GM18868 (cell line): ENCODE results near the gene KCNC1.

ENCODE experiments used
- ATAC-seq: cut with Tn5 transposase; IDR thresholded peaks from one replicate; pipeline ENCODE4 v1.9.1; 2021; ENCODE audit warnings: mild to moderate bottlenecking, moderate library complexity; ENCODE audit not compliant: unreplicated experiment

Gene KCNC1

DNA sequence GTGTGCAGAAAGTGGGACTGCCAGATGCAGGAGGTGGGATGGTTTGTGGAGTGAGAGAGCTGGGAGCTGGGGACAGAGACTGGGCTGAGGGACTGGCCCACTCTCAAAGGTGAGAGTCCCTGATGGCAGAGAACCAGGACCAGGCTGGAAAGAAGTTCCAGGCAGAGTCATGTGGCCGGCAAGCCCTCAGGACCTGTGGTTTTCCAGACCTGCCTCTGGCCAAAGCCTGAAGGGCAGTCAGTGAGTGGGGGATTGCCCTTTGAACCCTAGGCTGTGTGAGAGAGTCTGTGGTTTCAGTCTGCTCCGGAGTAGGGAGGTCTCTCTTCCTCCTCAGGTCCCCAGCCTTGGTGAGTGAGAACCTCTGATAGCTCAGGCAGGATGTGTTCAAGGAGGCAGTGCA is 17.0 kb downstream of the KCNC1 start:
- no peak for ATAC-seq

DNA sequence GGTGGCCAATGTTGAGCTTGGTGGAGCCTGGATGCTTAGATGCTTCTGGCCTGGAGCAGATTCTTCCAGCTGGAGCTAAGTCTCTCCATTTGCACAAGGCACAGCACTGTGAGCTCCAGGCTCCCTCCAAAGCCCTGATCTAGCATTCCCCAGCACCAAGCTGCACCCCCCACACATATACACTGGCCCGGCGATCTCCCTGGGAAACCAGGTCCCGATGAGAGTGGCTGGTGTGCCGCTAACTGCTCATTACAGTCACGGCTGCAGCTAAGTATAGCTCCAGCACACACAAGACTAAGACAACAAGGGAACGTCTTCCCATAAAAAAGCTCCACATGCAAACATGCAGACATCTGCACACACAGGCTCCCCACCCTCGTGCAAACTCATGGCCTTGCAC is 17.6 kb downstream of the KCNC1 start:
- ATAC-seq, result no peak

DNA sequence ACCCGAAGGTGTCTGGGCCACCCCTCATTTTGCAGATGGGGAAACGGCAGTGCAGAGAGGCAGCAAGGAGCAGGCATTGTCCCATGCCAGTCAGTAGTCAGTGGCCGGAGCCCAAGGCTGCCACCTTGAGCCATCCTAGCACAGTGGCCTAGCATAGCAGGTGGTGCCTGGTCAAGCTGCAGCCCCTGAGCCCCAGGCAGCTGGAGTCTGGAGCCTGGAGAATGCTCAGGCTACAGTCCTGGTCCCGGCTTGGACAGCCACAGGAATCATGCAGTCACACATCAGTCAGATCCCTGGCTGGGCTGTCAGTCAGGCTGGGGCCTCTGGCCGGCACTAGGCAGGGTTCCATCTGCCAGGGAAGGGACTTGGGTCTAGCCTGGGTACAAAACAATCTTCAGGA is 18.6 kb downstream of the KCNC1 start:
- no peak for ATAC-seq

DNA sequence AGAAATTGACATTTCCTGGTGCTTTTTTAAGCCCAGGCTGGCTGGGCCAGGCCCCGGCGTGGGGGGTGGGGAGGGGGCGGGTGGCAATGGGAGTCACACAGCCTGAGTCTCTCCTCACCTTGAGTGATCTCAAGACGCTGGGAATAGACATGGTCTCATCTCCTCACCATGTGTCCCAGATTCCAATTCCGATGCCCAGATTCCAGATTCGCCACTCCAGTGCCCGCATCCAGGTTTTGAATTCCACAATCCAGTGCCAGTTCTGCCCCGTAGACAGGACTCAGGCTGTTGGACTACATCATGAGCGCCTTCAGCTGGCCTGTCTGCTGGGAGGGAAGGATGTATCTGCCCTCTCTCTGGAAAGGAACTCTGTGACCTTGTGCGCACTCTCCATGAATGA is 19.1 kb downstream of the KCNC1 start:
- no peak for ATAC-seq

DNA sequence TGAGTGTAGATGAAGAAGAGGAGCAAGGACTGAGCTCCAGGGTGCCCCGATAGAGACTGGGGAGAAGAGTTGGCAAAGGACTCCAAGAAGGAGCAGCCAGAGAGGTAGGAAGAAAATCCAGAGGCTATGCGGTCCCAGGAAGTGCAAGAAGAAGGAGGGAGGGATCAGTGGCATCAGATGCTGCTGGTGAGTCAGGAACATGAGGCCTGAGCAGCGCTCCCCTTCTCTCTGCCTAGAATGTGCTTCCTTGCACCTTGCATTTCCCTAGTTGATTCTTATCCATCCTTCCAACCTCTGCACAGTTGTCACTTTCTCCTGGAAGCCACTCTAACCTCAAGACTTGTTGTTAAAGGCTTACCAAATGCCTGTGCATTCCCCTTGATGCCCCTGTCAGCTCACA is 21.3 kb downstream of the KCNC1 start:
- no peak for ATAC-seq

DNA sequence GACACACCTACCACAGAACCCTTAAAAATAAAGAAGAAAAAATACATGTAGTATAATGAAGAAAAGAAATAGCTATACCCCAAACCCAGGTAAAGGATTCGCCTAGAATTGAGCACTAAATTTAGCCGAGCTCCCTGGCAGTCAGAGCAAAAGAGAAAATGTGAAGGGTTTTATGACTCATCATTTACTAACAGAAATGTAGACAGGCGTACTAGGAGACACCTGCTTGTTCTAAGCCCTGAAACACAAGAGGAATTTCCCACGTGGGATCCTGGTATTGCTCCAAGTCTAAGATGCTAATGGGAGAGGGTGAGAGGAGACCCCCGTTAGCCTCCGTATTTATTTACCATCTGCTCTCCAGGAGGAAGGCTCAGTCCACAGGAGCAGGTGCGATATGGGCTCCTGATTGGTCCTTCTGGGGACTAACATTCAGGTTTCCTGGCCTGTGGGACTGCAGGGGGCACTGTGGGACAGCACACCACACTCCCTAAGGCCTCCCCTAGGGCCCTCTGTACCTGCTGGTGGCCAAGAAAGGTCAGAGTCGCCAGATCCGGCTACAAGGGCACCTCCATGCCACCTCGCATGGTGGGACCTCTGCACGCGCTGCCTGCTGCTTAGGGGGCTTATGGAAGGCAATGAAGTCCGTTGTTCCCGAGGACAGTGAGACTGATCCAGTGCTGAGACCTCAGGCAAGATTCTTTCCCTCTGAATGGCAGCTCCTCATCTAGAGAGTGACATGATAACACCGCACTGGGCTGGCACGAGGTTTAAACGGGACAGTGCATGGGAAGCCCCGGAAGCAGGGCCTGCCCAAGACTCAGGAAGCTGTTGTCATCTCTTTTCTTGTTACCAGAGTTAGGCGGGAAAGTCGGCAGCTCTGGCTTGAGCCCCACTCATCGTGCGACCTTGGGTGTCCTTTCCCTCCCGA is 25.8 kb downstream of the KCNC1 start:
- peak; percentile 78 for ATAC-seq

DNA sequence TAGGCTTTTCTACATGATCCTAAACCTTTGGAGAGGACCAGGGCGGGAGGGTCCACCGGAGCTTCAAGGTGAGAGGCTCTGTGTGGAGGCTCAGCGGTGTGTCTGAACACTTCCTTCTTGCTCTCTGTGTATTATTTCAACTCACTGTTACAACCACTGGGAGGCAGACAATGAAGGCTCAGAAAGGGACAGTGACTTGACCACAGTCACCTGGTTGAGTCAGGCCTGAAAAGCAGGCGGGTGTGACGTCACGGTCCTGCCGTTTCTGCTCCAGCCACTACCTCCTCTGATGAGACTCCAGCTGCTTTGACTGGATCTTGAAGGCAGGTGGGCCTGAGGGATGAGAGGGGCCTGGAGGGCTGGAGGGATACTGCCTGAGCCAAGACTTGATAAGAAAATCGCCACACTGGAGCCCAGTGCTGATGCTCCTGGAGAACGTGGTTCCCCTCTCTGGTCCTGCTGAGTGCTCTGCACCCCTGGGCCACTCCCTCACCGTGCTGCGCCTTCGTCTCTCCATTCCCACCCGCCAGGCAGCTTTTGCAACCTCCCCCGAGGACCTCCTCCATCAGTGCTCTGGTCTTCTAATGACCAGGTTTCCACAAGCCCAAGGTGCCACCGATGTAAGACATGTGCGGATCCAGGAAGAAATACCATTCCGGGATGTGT is 27.9 kb downstream of the KCNC1 start:
- peak; percentile 59 for ATAC-seq

DNA sequence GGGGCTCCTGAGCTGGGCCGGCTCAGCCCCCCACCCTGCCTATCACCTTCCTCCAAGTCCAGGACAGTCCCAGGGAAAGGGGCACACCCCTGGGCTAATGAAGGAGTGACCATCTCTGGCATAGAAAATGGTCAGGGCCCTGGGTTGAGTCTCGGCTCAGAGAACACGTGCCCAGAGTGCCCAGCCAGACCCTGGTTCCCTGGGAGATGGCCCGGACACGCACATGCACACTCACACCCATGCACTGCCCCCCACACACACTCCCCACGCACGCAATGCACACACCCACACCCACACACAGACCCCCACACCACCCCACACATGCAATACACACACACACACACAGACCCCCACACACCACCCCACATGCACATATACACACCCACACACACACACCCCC is 28.7 kb downstream of the KCNC1 start:
- no peak for ATAC-seq

DNA sequence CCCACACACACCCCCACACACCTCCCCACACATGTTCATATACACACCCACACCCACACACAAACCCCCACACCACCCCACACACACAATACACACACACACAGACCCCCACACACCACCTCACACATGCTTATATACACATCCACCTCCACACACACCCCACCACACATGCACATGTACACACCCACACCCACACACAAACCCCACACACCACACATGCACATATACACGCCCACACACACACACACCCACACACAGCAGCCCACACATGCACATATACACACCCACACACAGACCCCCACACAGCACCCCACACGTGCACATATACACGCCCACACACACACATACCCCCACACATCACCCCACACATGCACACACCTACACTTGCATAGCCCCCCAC is 29.1 kb downstream of the KCNC1 start:
- no peak for ATAC-seq

DNA sequence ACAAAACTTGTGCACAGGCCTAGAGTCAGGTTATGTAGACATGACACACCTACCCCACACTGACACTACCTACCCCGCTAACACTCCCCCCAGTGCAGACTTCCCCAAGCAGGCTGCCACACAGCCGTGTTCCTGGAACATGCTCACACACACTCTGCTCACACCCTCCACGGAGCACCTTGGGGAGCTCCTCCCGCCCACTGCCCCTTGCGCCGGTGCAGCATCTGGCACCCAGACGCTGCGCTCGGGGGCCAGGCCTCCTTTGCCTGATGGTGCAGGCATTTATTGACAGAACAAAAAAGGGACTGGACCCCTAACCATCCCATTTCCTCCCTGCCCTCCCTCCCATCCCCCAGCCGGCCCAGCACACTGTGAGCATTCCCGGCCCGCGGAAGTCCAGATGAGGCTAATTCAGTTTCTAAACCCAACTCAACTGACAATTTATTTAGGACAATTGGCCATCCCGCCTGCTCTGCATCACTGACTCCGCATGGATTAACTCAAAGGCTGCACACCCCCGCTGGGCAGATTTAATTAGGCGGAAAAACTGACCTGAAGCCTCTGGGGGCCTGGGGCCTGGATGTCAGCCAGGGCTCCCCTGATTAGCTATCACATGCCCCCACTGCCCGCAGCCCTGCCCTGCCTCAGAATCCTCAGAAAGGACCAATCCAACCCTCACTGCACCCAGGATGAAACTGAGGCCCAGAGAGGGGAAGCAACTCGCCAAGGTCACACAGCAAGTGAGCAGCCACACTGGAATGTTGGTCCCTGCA is 30.1 kb downstream of the KCNC1 start:
- ATAC-seq, result no peak

DNA sequence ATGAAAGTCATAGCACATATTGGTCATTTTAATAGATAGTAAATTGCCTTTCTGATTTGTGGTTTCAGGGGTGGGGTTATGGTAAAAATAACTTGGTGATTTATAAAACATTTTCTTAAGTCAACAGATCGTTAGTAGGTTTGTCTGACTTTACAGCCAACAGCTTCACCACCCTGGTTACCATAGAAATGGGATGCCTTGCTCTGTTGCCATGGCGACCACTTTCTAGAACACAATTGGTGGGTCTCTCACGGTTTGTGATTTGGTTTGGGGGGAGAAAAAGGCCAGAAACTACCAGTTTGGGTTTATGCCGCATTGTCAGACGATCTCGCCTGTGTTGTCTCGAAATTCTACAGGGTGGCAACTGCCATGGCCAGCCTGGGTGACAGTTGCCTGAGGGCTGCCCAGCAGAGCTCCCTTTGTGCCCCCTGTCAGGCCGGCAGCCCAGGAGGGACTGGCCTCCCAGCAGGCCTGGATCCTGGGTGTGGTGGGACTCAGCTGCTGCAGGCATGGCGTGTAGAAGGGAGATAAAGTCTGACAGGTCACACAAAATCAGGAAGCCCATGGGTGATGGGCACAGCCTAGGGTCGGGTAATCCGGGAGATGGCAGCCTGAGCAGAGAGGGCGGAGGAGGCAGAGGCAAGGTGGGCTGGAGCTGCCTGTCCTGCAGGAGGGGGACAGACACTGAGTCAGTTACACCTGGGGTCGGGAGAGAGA is 30.9 kb downstream of the KCNC1 start:
- no peak for ATAC-seq

DNA sequence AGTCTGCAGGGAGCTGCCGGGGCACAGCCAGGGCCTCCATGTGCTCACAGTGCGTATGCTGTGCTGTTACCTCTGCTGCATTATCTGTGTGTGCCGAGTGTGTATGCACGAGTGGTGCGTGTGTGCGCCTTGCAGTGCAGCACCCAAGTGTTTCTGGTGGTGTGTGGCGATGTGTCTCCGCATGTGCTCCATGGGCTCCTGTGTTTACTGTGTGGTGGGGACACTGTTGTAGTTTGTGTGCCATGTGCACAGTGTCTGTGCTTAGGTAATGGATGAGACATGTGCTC is 31.4 kb downstream of the KCNC1 start:
- no peak for ATAC-seq

DNA sequence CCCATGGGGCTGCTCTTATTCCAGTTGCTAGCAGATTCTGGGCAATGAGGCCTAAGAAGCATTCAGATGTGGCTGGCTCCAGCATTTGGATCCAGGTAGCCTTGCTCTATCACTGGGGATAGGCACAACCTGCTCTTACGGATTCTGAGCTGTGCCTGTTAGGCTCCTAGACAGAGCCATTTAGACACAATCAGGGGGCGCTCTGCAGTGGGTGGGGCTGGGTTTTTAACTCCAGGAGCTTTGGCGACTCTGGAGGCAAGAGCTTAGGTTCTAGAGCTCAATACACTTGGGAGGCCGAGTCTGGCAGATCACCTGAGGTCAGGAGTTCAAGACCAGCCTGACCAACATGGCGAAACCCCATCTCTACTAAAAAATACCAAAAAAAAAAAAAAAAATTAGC is 32.0 kb downstream of the KCNC1 start:
- ATAC-seq, result no peak

DNA sequence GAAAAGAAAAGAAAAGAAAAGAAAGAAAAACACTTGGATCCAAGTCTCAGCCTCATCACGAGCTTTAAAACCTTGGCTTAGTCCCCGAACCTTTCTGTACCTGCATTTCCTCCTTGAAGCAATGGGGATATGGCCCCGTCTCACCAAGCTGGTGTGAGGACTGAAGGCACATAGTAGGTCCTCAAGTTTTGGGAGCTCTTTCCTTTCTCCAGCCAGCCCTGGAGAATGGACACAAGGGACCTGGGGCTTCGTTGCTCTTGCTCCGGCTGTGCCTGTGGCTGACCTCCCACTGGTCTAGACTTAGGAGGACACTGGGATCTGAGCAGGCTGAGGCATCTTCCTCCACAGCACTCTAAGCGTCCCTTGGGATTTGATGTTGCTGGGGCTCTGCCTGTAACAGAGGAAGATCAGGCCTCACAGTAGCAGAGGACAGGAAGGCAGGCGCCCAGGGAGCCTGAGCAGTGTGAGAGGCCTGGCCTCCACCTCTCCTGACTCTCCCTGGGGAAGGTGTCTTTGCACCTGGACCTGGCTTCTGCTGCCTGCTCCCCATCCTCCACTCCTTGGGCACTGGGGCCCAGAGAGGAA is 32.8 kb downstream of the KCNC1 start:
- ATAC-seq, result no peak

DNA sequence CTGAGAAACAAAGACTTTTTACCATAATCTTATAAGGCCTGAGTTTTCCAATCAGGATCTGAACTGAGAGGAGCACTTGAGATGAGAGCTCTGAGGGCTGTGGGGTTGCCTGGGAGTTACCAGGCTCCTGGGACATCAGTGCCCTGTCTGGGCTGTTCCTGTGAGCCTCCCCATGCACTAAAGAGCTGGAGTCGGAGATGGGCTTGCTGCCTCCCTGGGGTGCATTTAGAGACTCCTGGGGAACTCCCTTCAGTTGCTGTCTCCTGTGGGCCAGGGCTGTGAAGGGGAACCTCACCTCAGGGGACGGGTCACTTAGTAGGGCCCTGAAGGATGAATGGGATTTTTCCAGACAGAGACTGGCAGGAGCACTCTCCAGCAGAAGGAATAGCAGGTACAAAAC is 33.3 kb downstream of the KCNC1 start:
- no peak for ATAC-seq

DNA sequence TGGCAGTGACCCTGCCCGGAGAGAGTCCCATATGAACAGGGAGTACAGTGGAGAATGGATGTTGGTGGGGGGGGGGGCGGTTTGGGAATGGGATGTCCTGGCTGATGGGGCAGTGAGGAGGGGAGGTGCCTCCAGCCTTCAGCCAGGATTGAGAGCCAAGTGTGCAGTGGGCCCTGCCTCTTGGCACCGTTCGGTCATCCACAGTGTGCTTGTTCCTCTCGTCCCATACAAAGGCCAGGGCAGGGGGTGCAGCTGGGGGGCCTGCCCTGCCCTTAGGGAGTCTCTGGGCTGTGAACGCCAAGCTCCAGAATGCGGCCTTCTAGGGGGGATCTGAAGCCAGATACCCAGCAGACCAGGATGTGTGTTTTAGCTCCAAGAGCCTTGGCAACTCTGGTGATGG is 34.0 kb downstream of the KCNC1 start:
- ATAC-seq, result no peak

DNA sequence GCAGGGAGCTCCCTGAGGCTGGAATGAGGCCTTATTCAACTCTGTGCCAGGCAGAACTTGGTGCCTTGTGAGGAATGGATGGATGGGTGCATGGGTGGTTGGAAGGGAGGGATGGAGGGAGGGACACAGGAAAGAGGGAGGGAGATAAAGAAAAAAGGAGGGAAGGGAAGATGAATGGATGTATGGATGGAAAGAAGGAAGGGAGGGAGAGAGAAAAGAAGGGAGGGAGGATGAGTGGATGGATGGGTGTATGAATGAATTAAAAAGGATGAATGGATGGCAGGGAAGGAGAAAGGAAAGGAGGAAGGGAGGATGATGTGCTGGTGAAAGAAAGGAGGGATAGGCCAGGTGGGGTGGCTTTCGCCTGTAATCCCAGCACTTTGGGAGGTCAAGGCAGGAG is 34.6 kb downstream of the KCNC1 start:
- ATAC-seq, result no peak

DNA sequence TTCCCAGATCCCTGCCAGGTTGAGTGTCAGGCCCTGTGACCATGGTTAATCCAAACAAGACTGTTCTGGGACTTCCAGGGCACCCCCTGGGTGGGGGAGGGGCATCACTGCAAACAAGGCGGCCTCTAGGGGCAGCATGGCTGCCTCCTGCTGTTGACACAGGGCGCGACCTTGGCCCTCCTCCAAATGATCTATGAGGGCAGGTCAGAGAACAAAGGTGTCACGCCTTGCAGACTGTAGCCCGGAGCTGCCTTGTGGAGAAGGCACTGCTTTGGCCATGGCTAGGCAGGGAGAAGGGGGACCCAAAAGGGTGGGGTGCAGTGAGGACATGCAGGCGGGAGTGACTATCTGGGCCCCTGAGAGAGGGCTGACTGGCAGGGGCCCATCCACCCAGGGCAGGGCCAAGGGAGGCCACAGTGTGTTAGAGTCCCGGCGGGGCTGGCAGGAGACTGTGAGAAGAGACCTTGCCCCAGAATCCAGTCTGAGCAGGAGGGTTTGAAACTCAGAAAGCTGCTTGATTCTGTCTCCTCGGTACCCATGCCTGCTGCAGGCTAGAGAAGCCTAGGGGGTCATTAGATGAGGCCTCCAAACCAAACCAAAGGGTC is 35.6 kb downstream of the KCNC1 start:
- no peak for ATAC-seq

DNA sequence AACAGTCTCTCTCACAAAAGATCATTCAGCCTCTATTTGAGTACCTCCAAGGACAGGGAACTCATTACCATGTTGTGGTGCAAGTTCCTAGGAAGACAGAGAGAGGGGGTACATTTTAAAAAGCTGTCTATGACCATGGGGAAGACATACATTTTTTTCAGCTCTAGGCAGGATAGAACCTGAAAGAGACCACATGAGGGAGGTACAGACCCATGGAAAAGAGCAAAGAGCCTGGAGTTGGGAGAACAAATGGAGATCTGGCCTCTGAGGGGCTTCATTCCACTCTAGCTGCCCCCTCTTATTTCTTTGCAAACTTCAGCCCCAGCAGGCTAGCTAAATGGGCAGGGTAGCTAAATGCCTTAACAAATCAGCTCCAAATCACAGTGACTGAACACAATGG is 36.3 kb downstream of the KCNC1 start:
- no peak for ATAC-seq

DNA sequence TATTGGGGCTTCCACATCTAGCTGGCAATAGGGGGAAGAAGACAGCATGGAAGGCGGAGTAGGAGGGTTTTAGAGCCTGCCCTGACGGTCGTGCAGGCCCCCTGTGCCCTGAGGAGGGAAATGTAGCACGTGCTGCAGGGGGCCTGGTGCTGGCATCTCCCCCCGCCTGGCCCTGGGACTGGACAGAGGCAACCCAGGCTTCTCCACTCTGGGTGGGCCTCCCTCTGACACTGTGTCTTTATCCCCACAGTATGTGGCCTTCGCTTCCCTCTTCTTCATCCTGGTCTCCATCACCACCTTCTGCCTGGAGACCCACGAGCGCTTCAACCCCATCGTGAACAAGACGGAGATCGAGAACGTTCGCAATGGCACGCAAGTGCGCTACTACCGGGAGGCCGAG is 36.8 kb downstream of the KCNC1 start:
- no peak for ATAC-seq
